ENCODE data around the gene GLTPD2. TPM values are rescaled to one million over a fixed set of nuclear protein-coding genes. Genes with fewer than 3 reads are reported as not detected.
A peak's percentile ranks its signal among the peaks of the same experiment; 100 is the strongest.

GLTPD2 gene
- total RNA-seq, 2 donors from 2014 or later: 0.88 to 1.6 TPM

DNA sequence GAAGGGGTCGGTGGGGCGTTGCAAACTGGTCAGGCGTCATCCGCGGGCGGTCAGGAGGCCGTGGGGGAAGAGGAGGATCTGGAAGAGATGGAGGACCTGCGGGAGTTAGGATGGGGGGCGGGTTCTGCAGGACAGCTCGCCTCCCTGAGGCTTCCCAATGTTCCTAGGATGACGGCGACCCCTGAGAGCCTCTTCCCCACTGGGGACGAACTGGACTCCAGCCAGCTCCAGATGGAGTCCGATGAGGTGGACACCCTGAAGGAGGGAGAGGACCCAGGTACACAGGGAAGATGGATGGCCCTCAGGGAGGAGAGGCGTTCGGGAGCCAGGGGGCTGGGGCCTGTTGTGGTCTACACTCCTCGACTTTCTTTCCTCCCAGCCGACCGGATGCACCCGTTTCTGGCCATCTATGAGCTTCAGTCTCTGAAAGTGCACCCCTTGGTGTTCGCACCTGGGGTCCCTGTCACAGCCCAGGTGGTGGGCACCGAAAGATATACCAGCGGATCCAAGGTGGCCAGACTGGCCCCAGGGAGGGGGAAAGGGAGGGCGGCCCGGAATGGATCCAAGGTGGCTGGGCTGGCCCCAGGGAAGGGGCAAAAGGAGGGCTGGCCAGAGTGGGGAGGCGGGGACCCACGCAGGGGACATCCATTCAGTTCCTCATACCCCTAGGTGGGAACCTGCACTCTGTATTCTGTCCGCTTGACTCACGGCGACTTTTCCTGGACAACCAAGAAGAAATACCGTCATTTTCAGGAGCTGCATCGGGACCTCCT is 19.0 kb downstream of the GLTPD2 start:
- 46 to 57% methylated on average over 16 to 32 of the region's 32 CpGs for WGBS, 2 experiments (ENCODE audit: insufficient coverage in 1 of 2, insufficient read length in 1 of 2)
- H3K36me3 Mint-ChIP-seq (ENCODE audit: low read depth): peaks cover 28% of the 10 kb centered on the region
- H3K4me1 Mint-ChIP-seq: peaks cover 6% of the 10 kb centered on the region
- Histone ChIP-seq H3K36me3 (ENCODE audit: control insufficient read depth, insufficient read depth, low read length) (peaks cover 31% of the 10 kb centered on the region), H3K27me3 (ENCODE audit: control insufficient read depth, insufficient read depth, low read length, poor library complexity, severe bottlenecking) (no peaks in the 10 kb centered on the region), H3K4me1 (ENCODE audit: control insufficient read depth, insufficient read depth, low read length) (no peaks in the 10 kb centered on the region), H3K9ac (ENCODE audit: extremely low read depth, low read length, poor library complexity, severe bottlenecking) (peak overlapping the region; percentile 8), H3K9me3 (ENCODE audit: control insufficient read depth, low read length) (no peaks in the 10 kb centered on the region), H3K27ac (ENCODE audit: low read depth, low read length) (no peak overlapping the region), H3K4me3 (ENCODE audit: low read length) (peak overlapping the region; percentile 78)
- H3K4me3 Mint-ChIP-seq: peak overlapping the region; percentile 79
- H3K27me3 Mint-ChIP-seq (ENCODE audit: insufficient read depth): no peaks in the 10 kb centered on the region
- H3K27ac Mint-ChIP-seq: peak overlapping the region; percentile 86
- no peaks in the 10 kb centered on the region for H3K9me3 Mint-ChIP-seq
- DNase-seq: peak; percentile 65
- TF ChIP-seq, protein P1, sequence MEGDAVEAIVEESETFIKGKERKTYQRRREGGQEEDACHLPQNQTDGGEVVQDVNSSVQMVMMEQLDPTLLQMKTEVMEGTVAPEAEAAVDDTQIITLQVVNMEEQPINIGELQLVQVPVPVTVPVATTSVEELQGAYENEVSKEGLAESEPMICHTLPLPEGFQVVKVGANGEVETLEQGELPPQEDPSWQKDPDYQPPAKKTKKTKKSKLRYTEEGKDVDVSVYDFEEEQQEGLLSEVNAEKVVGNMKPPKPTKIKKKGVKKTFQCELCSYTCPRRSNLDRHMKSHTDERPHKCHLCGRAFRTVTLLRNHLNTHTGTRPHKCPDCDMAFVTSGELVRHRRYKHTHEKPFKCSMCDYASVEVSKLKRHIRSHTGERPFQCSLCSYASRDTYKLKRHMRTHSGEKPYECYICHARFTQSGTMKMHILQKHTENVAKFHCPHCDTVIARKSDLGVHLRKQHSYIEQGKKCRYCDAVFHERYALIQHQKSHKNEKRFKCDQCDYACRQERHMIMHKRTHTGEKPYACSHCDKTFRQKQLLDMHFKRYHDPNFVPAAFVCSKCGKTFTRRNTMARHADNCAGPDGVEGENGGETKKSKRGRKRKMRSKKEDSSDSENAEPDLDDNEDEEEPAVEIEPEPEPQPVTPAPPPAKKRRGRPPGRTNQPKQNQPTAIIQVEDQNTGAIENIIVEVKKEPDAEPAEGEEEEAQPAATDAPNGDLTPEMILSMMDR (conservative IDR thresholded peaks at IDR 0.05): no peak

DNA sequence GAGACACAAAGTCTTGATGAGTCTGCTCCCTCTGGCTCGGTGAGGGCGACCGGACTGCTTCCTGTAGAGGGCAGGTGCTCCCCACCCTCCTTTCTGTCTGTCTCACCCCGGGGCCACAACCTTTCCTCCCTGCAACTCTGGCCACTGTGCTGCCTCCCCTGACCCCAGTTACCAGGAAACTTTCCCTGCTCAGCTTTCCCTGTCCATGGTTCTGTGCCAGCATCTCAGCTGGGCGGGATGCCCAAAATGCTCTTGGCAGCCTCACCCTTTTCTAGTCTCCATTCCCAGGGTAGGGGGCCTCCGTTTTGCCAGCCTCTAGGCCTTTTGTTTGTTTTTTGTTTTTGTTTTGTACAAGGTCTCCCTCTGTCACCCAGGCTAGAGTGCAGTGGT is 19.6 kb downstream of the GLTPD2 start:
- no peak overlapping the region for H3K27ac Mint-ChIP-seq
- 85 to 94% methylated on average over 4 to 6 of the region's 6 CpGs for whole genome bisulfite sequencing, 2 experiments (ENCODE audit: insufficient coverage in 1 of 2, insufficient read length in 1 of 2)

DNA sequence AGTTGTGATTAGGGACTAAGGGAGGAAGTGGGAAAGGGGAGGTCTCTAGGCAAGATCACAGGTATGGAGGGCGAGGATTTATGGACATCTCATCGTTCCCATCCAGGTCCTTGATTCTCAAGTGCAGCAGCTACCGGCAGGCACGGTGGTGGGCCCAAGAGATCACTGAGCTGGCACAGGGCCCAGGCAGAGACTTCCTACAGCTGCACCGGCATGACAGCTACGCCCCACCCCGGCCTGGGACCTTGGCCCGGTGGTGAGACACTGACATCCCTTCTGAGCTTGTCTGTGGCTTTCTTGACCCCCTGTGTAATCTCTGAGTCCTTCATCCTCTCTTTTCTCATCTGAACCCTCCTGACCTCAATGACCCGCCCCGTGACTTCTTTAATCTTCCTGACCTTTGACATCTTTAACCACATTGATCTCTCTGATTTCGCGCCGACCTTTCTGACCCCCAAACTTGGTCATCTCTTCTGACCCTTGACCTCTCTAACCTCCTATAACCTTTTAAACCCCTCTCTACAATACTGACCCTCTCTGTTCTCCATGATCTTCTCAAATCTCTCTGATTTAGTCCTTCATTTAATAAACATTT is 22.0 kb downstream of the GLTPD2 start:
- peaks cover 52% of the 10 kb centered on the region for H3K36me3 ChIP-seq (ENCODE audit: control insufficient read depth, insufficient read depth, low read length)
- Mint-ChIP-seq H3K4me1 (peaks cover 6% of the 10 kb centered on the region), H3K9me3 (no peaks in the 10 kb centered on the region), H3K36me3 (ENCODE audit: low read depth) (peaks cover 46% of the 10 kb centered on the region), H3K27me3 (ENCODE audit: insufficient read depth) (no peaks in the 10 kb centered on the region), H3K27ac (no peak overlapping the region), H3K4me3 (no peak overlapping the region)
- no peaks in the 10 kb centered on the region for H3K27me3 ChIP-seq (ENCODE audit: control insufficient read depth, insufficient read depth, low read length, poor library complexity, severe bottlenecking)
- no peaks in the 10 kb centered on the region for H3K4me1 ChIP-seq (ENCODE audit: control insufficient read depth, insufficient read depth, low read length)
- no peak for DNase-seq
- H3K9me3 ChIP-seq (ENCODE audit: control insufficient read depth, low read length): no peaks in the 10 kb centered on the region
- TF ChIP-seq, protein P1 (conservative IDR thresholded peaks at IDR 0.05): no peak
- H3K9ac ChIP-seq (ENCODE audit: extremely low read depth, low read length, poor library complexity, severe bottlenecking): no peak overlapping the region
- no peak overlapping the region for H3K27ac ChIP-seq (ENCODE audit: low read depth, low read length)
- no peak overlapping the region for H3K4me3 ChIP-seq (ENCODE audit: low read length)
- WGBS, 2 experiments (ENCODE audit: insufficient coverage in 1 of 2, insufficient read length in 1 of 2): 94 to 97% methylated on average over 8 to 13 of the region's 13 CpGs

More for the DNA sequence above, 19.6 kb downstream of the GLTPD2 start:
- Histone ChIP-seq H3K9ac (ENCODE audit: extremely low read depth, low read length, poor library complexity, severe bottlenecking) (no peak overlapping the region), H3K4me3 (ENCODE audit: low read length) (peak overlapping the region; percentile 78), H3K27me3 (ENCODE audit: control insufficient read depth, insufficient read depth, low read length, poor library complexity, severe bottlenecking) (no peaks in the 10 kb centered on the region), H3K9me3 (ENCODE audit: control insufficient read depth, low read length) (no peaks in the 10 kb centered on the region), H3K4me1 (ENCODE audit: control insufficient read depth, insufficient read depth, low read length) (no peaks in the 10 kb centered on the region), H3K27ac (ENCODE audit: low read depth, low read length) (no peak overlapping the region), H3K36me3 (ENCODE audit: control insufficient read depth, insufficient read depth, low read length) (peaks cover 31% of the 10 kb centered on the region)
- TF ChIP-seq, protein P1 (conservative IDR thresholded peaks at IDR 0.05): no peak
- no peaks in the 10 kb centered on the region for H3K27me3 Mint-ChIP-seq (ENCODE audit: insufficient read depth)
- H3K4me3 Mint-ChIP-seq: peak overlapping the region; percentile 79
- H3K4me1 Mint-ChIP-seq: peaks cover 6% of the 10 kb centered on the region
- peaks cover 32% of the 10 kb centered on the region for H3K36me3 Mint-ChIP-seq (ENCODE audit: low read depth)
- DNase-seq: no peak
- H3K9me3 Mint-ChIP-seq: no peaks in the 10 kb centered on the region

All from endodermal cell (in vitro differentiated cells).